GM21619 (cell line): Measurements from ENCODE around the gene ZEB1.
A peak's percentile ranks its signal among the peaks of the same experiment; 100 is the strongest.

Experiments
- ATAC-seq: cut with Tn5 transposase; IDR thresholded peaks from one replicate; pipeline ENCODE4 v1.9.1; 2021; ENCODE audit not compliant: unreplicated experiment

The ZEB1 gene

GRCh38 chr10:31318854-31319601 lies at the start of gene ZEB1:
Gene ZEB1, plus strand, starts transcription at chr10:31319216. Its CDS starts 19 bp downstream, at chr10:31319235.
- ATAC-seq: peak; percentile 24

- ATAC-seq: no peak
Observed at GRCh38 chr10:31270954-31271353, 48.1 kb upstream of the ZEB1 start.

GRCh38 chr10:31272841-31273240 lies 46.2 kb upstream of the ZEB1 start:
- ATAC-seq: no peak

GRCh38 chr10:31273789-31274188 lies 45.2 kb upstream of the ZEB1 start:
- no peak for ATAC-seq

- ATAC-seq: no peak
Observed at GRCh38 chr10:31274310-31274709, 44.7 kb upstream of the ZEB1 start.

GRCh38 chr10:31278279-31278941 lies 40.6 kb upstream of the ZEB1 start:
- ATAC-seq: no peak

- no peak for ATAC-seq
Observed at GRCh38 chr10:31280972-31281371, 38.0 kb upstream of the ZEB1 start.

- no peak for ATAC-seq
Observed at GRCh38 chr10:31288001-31288400, 31.0 kb upstream of the ZEB1 start.

- no peak for ATAC-seq
Observed at GRCh38 chr10:31288962-31289361, 30.1 kb upstream of the ZEB1 start.

GRCh38 chr10:31290386-31290785 lies 28.6 kb upstream of the ZEB1 start:
- no peak for ATAC-seq

GRCh38 chr10:31291123-31291522 lies 27.9 kb upstream of the ZEB1 start:
- ATAC-seq: no peak

GRCh38 chr10:31294558-31294957 lies 24.5 kb upstream of the ZEB1 start:
- no peak for ATAC-seq

- no peak for ATAC-seq
Observed at GRCh38 chr10:31296754-31297153, 22.3 kb upstream of the ZEB1 start.

GRCh38 chr10:31299119-31299518 lies 19.9 kb upstream of the ZEB1 start:
- no peak for ATAC-seq

GRCh38 chr10:31303212-31303611 lies 15.8 kb upstream of the ZEB1 start:
- ATAC-seq: no peak

GRCh38 chr10:31304291-31304970 lies 14.6 kb upstream of the ZEB1 start:
- ATAC-seq: no peak

GRCh38 chr10:31313396-31313795 lies 5.6 kb upstream of the ZEB1 start:
- ATAC-seq: no peak

- no peak for ATAC-seq
Observed at GRCh38 chr10:31314256-31315150, 4.5 kb upstream of the ZEB1 start.

GRCh38 chr10:31315453-31315852 lies 3.6 kb upstream of the ZEB1 start:
- ATAC-seq: no peak

GRCh38 chr10:31317171-31317570 lies 1.8 kb upstream of the ZEB1 start:
- ATAC-seq: no peak
